ENCODE data around the gene SPTBN4.

Gene SPTBN4

GRCh38 chr19:40621966-40622772, 155.4 kb downstream of the SPTBN4 start (continued):
- peak; percentile 71 for TF ChIP-seq ZFHX2 (tag by site-specific recombination; conservative IDR thresholded peaks at IDR 0.05)
- no peak for TF ChIP-seq ZNF501 (tag by site-specific recombination; IDR thresholded peaks at IDR 0.05)
- no peak for TF ChIP-seq ZNF23 (tag by site-specific recombination; IDR thresholded peaks at IDR 0.05; ENCODE audit: borderline replicate concordance)

DNA sequence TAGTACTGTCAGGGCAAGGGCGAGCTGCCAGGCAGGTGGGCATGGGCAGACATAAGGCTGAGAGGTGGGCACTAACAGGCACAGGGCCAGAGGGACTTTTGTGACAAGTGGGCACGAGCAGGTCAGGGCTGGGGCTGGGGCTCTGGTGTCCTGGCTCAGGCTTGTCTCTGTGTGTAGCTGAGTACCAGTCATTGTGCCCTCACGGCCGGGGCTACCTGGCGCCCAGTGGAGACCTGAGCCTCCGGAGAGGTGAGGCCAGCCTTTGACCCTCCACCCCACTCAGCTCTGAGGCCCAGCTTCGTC, 155.9 kb downstream of the SPTBN4 start:
- H3K4me1 ChIP-seq (ENCODE audit: control insufficient read depth, insufficient read depth, low read length): peaks cover 16% of the 10 kb centered on the region
- CTCF ChIA-PET: interaction anchor here (0.5 to 11.0 kb wide), 10 partner anchors 12 to 317 kb away, joined by 3 to 236 read pairs (median 6); partner anchors contain the start of gene LTBP4
- TF ChIP-seq HOXC10 (CRISPR knock-in tag; IDR thresholded peaks at IDR 0.05): no peak
- TF ChIP-seq, protein P1, sequence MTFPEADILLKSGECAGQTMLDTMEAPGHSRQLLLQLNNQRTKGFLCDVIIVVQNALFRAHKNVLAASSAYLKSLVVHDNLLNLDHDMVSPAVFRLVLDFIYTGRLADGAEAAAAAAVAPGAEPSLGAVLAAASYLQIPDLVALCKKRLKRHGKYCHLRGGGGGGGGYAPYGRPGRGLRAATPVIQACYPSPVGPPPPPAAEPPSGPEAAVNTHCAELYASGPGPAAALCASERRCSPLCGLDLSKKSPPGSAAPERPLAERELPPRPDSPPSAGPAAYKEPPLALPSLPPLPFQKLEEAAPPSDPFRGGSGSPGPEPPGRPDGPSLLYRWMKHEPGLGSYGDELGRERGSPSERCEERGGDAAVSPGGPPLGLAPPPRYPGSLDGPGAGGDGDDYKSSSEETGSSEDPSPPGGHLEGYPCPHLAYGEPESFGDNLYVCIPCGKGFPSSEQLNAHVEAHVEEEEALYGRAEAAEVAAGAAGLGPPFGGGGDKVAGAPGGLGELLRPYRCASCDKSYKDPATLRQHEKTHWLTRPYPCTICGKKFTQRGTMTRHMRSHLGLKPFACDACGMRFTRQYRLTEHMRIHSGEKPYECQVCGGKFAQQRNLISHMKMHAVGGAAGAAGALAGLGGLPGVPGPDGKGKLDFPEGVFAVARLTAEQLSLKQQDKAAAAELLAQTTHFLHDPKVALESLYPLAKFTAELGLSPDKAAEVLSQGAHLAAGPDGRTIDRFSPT (tag by site-specific recombination; IDR thresholded peaks at IDR 0.05): peak; percentile 93
- TF ChIP-seq ZBTB8A (tag by site-specific recombination; IDR thresholded peaks at IDR 0.05): 0 out of 2 replicates have a peak, but pooled peaks have one; percentile 9
- 0 out of 2 replicates have a peak, but pooled peaks have one; percentile 15 for TF ChIP-seq ZBTB7A (tag by site-specific recombination; IDR thresholded peaks at IDR 0.05; ENCODE audit: low read depth)
- TF ChIP-seq ZNF398 (tag by site-specific recombination; IDR thresholded peaks at IDR 0.05): no peak
- TF ChIP-seq ZNF629 (tag by site-specific recombination; IDR thresholded peaks at IDR 0.05): no peak
- TF ChIP-seq SP7 (tag by site-specific recombination; IDR thresholded peaks at IDR 0.05): no peak
- no peak for TF ChIP-seq ZNF169 (tag by site-specific recombination; IDR thresholded peaks at IDR 0.05)
- no peak for TF ChIP-seq OSR2 (tag by site-specific recombination; IDR thresholded peaks at IDR 0.05)
- no peak for TF ChIP-seq ZNF214 (tag by site-specific recombination; IDR thresholded peaks at IDR 0.05; ENCODE audit: borderline replicate concordance)
- no peak overlapping the region for H3K27ac ChIP-seq (ENCODE audit: extremely low read depth, low read depth, low read length)
- POLR2A ChIA-PET: interaction anchor here (1.0 to 5.2 kb wide), 6 partner anchors 10 to 128 kb away, joined by 3 to 61 read pairs (median 8); partner anchors contain the start of genes ACTMAP and SNRPA
- no peak overlapping the region for H3K4me3 ChIP-seq (ENCODE audit: low read depth, low read length)
- H3K36me3 ChIP-seq (ENCODE audit: control insufficient read depth in 2 of 2, insufficient read depth in 1 of 2, low read length in 2 of 2): peaks cover 18 to 24% of the 10 kb centered on the region in 2 experiments; a peak in 2 of 3 replicates
- no peaks in the 10 kb centered on the region for H3K9me3 ChIP-seq (ENCODE audit: control insufficient read depth, insufficient read depth, low read depth, low read length)

- H3K9me3 ChIP-seq (ENCODE audit: control insufficient read depth, insufficient read depth, low read depth, low read length): no peaks in the 10 kb centered on the region
- H3K36me3 ChIP-seq (ENCODE audit: control insufficient read depth in 2 of 2, insufficient read depth in 1 of 2, low read length in 2 of 2): peaks cover 14 to 24% of the 10 kb centered on the region in 2 experiments; a peak in 2 of 3 replicates
- ChIA-PET CTCF (interaction anchor here (0.5 to 11.0 kb wide), 16 partner anchors 11 to 443 kb away, joined by 3 to 236 read pairs (median 5); partner anchors contain the start of gene LTBP4), POLR2A (interaction anchor here (0.6 to 5.2 kb wide), 15 partner anchors 11 to 198 kb away, joined by 3 to 61 read pairs (median 4); partner anchors contain the start of genes ACTMAP, NUMBL and SNRPA)
- H3K4me1 ChIP-seq (ENCODE audit: control insufficient read depth, insufficient read depth, low read length): peaks cover 16% of the 10 kb centered on the region
- H3K4me3 ChIP-seq (ENCODE audit: low read depth, low read length): peak overlapping the region; percentile 0
- peak overlapping the region; percentile 59; the same call in 1 of the 2 replicates for H3K27ac ChIP-seq (ENCODE audit: extremely low read depth, low read depth, low read length)
- TF ChIP-seq ZNF664 (tag by site-specific recombination; IDR thresholded peaks at IDR 0.05) (no peak), ELK4 (IDR thresholded peaks at IDR 0.05; ENCODE audit: borderline replicate concordance, low read depth, low read length) (no peak), ZSCAN30 (tag by site-specific recombination; IDR thresholded peaks at IDR 0.05) (peak; percentile 92), ZNF2 (tag by site-specific recombination; IDR thresholded peaks at IDR 0.05) (peak; percentile 74), BCL11B (tag by site-specific recombination; IDR thresholded peaks at IDR 0.05; ENCODE audit: low read depth) (no peak; the same call in 1 of the 2 replicates), ZNF202 (tag by site-specific recombination; IDR thresholded peaks at IDR 0.05; ENCODE audit: borderline replicate concordance) (no peak), MZF1 (tag by site-specific recombination; IDR thresholded peaks at IDR 0.05; ENCODE audit: borderline replicate concordance) (peak; percentile 58; the same call in 1 of the 2 replicates), AEBP2 (tag by site-specific recombination; IDR thresholded peaks at IDR 0.05; ENCODE audit: borderline replicate concordance) (no peak)
- TF ChIP-seq, protein P2, sequence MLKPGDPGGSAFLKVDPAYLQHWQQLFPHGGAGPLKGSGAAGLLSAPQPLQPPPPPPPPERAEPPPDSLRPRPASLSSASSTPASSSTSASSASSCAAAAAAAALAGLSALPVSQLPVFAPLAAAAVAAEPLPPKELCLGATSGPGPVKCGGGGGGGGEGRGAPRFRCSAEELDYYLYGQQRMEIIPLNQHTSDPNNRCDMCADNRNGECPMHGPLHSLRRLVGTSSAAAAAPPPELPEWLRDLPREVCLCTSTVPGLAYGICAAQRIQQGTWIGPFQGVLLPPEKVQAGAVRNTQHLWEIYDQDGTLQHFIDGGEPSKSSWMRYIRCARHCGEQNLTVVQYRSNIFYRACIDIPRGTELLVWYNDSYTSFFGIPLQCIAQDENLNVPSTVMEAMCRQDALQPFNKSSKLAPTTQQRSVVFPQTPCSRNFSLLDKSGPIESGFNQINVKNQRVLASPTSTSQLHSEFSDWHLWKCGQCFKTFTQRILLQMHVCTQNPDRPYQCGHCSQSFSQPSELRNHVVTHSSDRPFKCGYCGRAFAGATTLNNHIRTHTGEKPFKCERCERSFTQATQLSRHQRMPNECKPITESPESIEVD (tag by site-specific recombination; IDR thresholded peaks at IDR 0.05): no peak
Observed at GRCh38 chr19:40623403-40624251, 156.8 kb downstream of the SPTBN4 start.

All from HEK293 (cell line).